Stimulated activated naive B cell treated with anti-CD40 and anti-IgM and Interleukin-4, amounts not matched to agents 10 μg/mL and 1 μg/mL and 100 μg/mL, for 72 hours (primary cell): ENCODE results near the gene FZD7.

Experiments used
- ATAC-seq, 2 donors: fragments of 150-1000 bp; cut with Tn5 transposase; replicated peaks; 2 replicates each; pipeline ENCODE4 v1.10.0; 2021; ENCODE audit warnings: moderate library complexity in 1 of 2
- DNase-seq: peaks from one replicate; pipeline ENCODE4 v3.0.0; 2021
- H3K27ac Mint-ChIP-seq: one replicate; pipeline ENCODE4 v1.8.0; 2022; ENCODE audit warnings: mild to moderate bottlenecking, mixed read lengths
- H3K27me3 Mint-ChIP-seq, 2 donors: one replicate each; pipeline ENCODE4 v1.8.0; 2022; ENCODE audit warnings: mixed read lengths in 2 of 2
- H3K36me3 Mint-ChIP-seq, 2 donors: one replicate each; pipeline ENCODE4 v1.8.0; 2022; ENCODE audit warnings: mixed read lengths in 2 of 2, mild to moderate bottlenecking in 1 of 2
- H3K4me1 Mint-ChIP-seq, 2 donors: one replicate each; pipeline ENCODE4 v1.8.0; 2022; ENCODE audit warnings: mixed read lengths in 2 of 2, mild to moderate bottlenecking in 1 of 2
- H3K4me3 Mint-ChIP-seq, 2 donors: one replicate each; pipeline ENCODE4 v1.8.0; 2022; ENCODE audit warnings: mild to moderate bottlenecking in 2 of 2, mixed read lengths in 2 of 2, moderate library complexity in 1 of 2
- H3K9me3 Mint-ChIP-seq, 2 donors: one replicate each; pipeline ENCODE4 v1.8.0; 2022; ENCODE audit warnings: mixed read lengths in 2 of 2, mild to moderate bottlenecking in 1 of 2

FZD7 gene

GRCh38 chr2:202074324-202074723 lies 40.7 kb downstream of the FZD7 start:
- no peak for ATAC-seq
- peaks cover 0 to 3% of the 10 kb centered on the region in 2 donors for H3K4me1 Mint-ChIP-seq
- H3K27me3 Mint-ChIP-seq: peaks cover 12 to 23% of the 10 kb centered on the region in 2 donors
- no peak for DNase-seq
- H3K27ac Mint-ChIP-seq: no peak overlapping the region
- H3K9me3 Mint-ChIP-seq: peaks cover 0 to 5% of the 10 kb centered on the region in 2 donors
- no peaks in the 10 kb centered on the region for H3K36me3 Mint-ChIP-seq
- H3K4me3 Mint-ChIP-seq: no peak overlapping the region

GRCh38 chr2:202079310-202079709 lies 45.7 kb downstream of the FZD7 start:
- no peak for DNase-seq
- Mint-ChIP-seq H3K4me1 (no peaks in the 10 kb centered on the region), H3K4me3 (no peak overlapping the region), H3K36me3 (no peaks in the 10 kb centered on the region), H3K27ac (no peak overlapping the region), H3K27me3 (peaks cover 11% of the 10 kb centered on the region in 2 donors), H3K9me3 (peaks cover 4 to 8% of the 10 kb centered on the region in 2 donors)
- ATAC-seq: no peak

GRCh38 chr2:202084265-202084664 lies 50.6 kb downstream of the FZD7 start:
- Mint-ChIP-seq H3K36me3 (no peaks in the 10 kb centered on the region), H3K27me3 (peaks cover 0 to 5% of the 10 kb centered on the region in 2 donors), H3K4me3 (no peak overlapping the region), H3K27ac (no peak overlapping the region), H3K9me3 (peaks cover 4% of the 10 kb centered on the region in 2 donors), H3K4me1 (no peaks in the 10 kb centered on the region)
- ATAC-seq (no peak), DNase-seq (no peak)
